Measurements from ENCODE around the gene PNPLA1.

Gene PNPLA1

GRCh38 chr6:36269834-36270705 lies at the start of gene PNPLA1:
PNPLA1 (plus strand) TSS chr6:36270060; CDS start chr6:36270460, 400 bp downstream.
- H3K36me3 Mint-ChIP-seq, result no peaks in the 10 kb centered on the region
- H3K4me3 Mint-ChIP-seq, result no peak within 1 kb of the TSS
- peaks cover 0 to 1% of the 10 kb centered on the region in 2 donors for H3K9me3 Mint-ChIP-seq
- H3K27ac Mint-ChIP-seq, result no peak within 1 kb of the TSS
- H3K4me1 Mint-ChIP-seq, result no peaks in the 10 kb centered on the region
- ATAC-seq (replicated peaks), result no peak
- no peak for DNase-seq
- H3K27me3 Mint-ChIP-seq, result peaks cover 11 to 34% of the 10 kb centered on the region in 2 donors

- no peaks in the 10 kb centered on the region for H3K27me3 Mint-ChIP-seq
- H3K27ac Mint-ChIP-seq, result no peak overlapping the region
- ATAC-seq (replicated peaks) (no peak), DNase-seq (no peak)
- H3K9me3 Mint-ChIP-seq, result no peaks in the 10 kb centered on the region
- peaks cover 29 to 59% of the 10 kb centered on the region in 2 donors for H3K36me3 Mint-ChIP-seq
- H3K4me3 Mint-ChIP-seq, result no peak overlapping the region
- peaks cover 0 to 2% of the 10 kb centered on the region in 2 donors for H3K4me1 Mint-ChIP-seq
Measured at GRCh38 chr6:36220226-36220625, 49.6 kb upstream of the PNPLA1 start.

GRCh38 chr6:36221674-36222073 lies 48.2 kb upstream of the PNPLA1 start:
- H3K4me3 Mint-ChIP-seq, result no peak overlapping the region
- H3K36me3 Mint-ChIP-seq, result peaks cover 25 to 55% of the 10 kb centered on the region in 2 donors
- no peaks in the 10 kb centered on the region for H3K9me3 Mint-ChIP-seq

GRCh38 chr6:36222924-36223323 lies 46.9 kb upstream of the PNPLA1 start:
- Mint-ChIP-seq H3K36me3 (peaks cover 24 to 46% of the 10 kb centered on the region in 2 donors), H3K4me1 (no peaks in the 10 kb centered on the region), H3K27ac (no peak overlapping the region), H3K9me3 (no peaks in the 10 kb centered on the region), H3K4me3 (no peak overlapping the region), H3K27me3 (no peaks in the 10 kb centered on the region)
- ATAC-seq (replicated peaks), result no peak
- DNase-seq, result no peak

More at GRCh38 chr6:36221674-36222073, 48.2 kb upstream of the PNPLA1 start:
- ATAC-seq (replicated peaks), result no peak
- no peak for DNase-seq
- H3K27ac Mint-ChIP-seq, result no peak overlapping the region
- no peaks in the 10 kb centered on the region for H3K4me1 Mint-ChIP-seq
- no peaks in the 10 kb centered on the region for H3K27me3 Mint-ChIP-seq

GRCh38 chr6:36223706-36224105 lies 46.2 kb upstream of the PNPLA1 start:
- H3K9me3 Mint-ChIP-seq, result no peaks in the 10 kb centered on the region
- DNase-seq (no peak), ATAC-seq (replicated peaks) (no peak)
- H3K4me3 Mint-ChIP-seq, result no peak overlapping the region
- peaks cover 0 to 2% of the 10 kb centered on the region in 2 donors for H3K4me1 Mint-ChIP-seq
- H3K27ac Mint-ChIP-seq, result no peak overlapping the region
- H3K36me3 Mint-ChIP-seq, result peaks cover 30 to 42% of the 10 kb centered on the region in 2 donors
- no peaks in the 10 kb centered on the region for H3K27me3 Mint-ChIP-seq

GRCh38 chr6:36224918-36225461 lies 44.9 kb upstream of the PNPLA1 start:
- peaks cover 33 to 40% of the 10 kb centered on the region in 2 donors for H3K36me3 Mint-ChIP-seq
- ATAC-seq (replicated peaks) (no peak), DNase-seq (no peak)
- H3K9me3 Mint-ChIP-seq, result no peaks in the 10 kb centered on the region
- no peaks in the 10 kb centered on the region for H3K27me3 Mint-ChIP-seq
- no peak overlapping the region for H3K4me3 Mint-ChIP-seq
- peaks cover 0 to 2% of the 10 kb centered on the region in 2 donors for H3K4me1 Mint-ChIP-seq
- no peak overlapping the region for H3K27ac Mint-ChIP-seq

GRCh38 chr6:36226438-36227047 lies 43.3 kb upstream of the PNPLA1 start:
- Mint-ChIP-seq H3K27ac (no peak overlapping the region), H3K36me3 (peaks cover 46 to 48% of the 10 kb centered on the region in 2 donors), H3K4me1 (peaks cover 0 to 2% of the 10 kb centered on the region in 2 donors), H3K4me3 (no peak overlapping the region), H3K9me3 (no peaks in the 10 kb centered on the region), H3K27me3 (no peaks in the 10 kb centered on the region)
- DNase-seq, result no peak
- ATAC-seq (replicated peaks), result no peak

GRCh38 chr6:36227379-36228228 lies 42.3 kb upstream of the PNPLA1 start:
- Mint-ChIP-seq H3K9me3 (no peaks in the 10 kb centered on the region), H3K4me3 (no peak overlapping the region), H3K36me3 (peaks cover 46 to 51% of the 10 kb centered on the region in 2 donors), H3K27ac (no peak overlapping the region), H3K4me1 (peaks cover 0 to 2% of the 10 kb centered on the region in 2 donors), H3K27me3 (no peaks in the 10 kb centered on the region)
- no peak for DNase-seq
- ATAC-seq (replicated peaks), result no peak

GRCh38 chr6:36229223-36229622 lies 40.6 kb upstream of the PNPLA1 start:
- Mint-ChIP-seq H3K27me3 (no peaks in the 10 kb centered on the region), H3K9me3 (no peaks in the 10 kb centered on the region), H3K4me1 (peaks cover 0 to 2% of the 10 kb centered on the region in 2 donors), H3K27ac (no peak overlapping the region), H3K36me3 (peaks cover 46 to 51% of the 10 kb centered on the region in 2 donors), H3K4me3 (no peak overlapping the region)
- DNase-seq, result no peak
- no peak for ATAC-seq (replicated peaks)

GRCh38 chr6:36230371-36230770 lies 39.5 kb upstream of the PNPLA1 start:
- DNase-seq, result no peak
- Mint-ChIP-seq H3K4me3 (no peak overlapping the region), H3K36me3 (peaks cover 38 to 50% of the 10 kb centered on the region in 2 donors), H3K4me1 (peaks cover 2% of the 10 kb centered on the region in 2 donors), H3K9me3 (no peaks in the 10 kb centered on the region), H3K27me3 (no peaks in the 10 kb centered on the region), H3K27ac (no peak overlapping the region)
- ATAC-seq (replicated peaks), result no peak

- peaks cover 2 to 10% of the 10 kb centered on the region in 2 donors for H3K4me1 Mint-ChIP-seq
- H3K27ac Mint-ChIP-seq, result no peak overlapping the region
- H3K4me3 Mint-ChIP-seq, result no peak overlapping the region
- DNase-seq (no peak), ATAC-seq (replicated peaks) (no peak)
- H3K9me3 Mint-ChIP-seq, result no peaks in the 10 kb centered on the region
- no peaks in the 10 kb centered on the region for H3K27me3 Mint-ChIP-seq
- H3K36me3 Mint-ChIP-seq, result peaks cover 35 to 51% of the 10 kb centered on the region in 2 donors
Measured at GRCh38 chr6:36232172-36232571, 37.7 kb upstream of the PNPLA1 start.

- no peaks in the 10 kb centered on the region for H3K27me3 Mint-ChIP-seq
- ATAC-seq (replicated peaks) (peak in 1 of 2 donors; percentile 36), DNase-seq (no peak)
- no peak overlapping the region for H3K27ac Mint-ChIP-seq
- H3K4me1 Mint-ChIP-seq, result peaks cover 0 to 14% of the 10 kb centered on the region in 2 donors
- peaks cover 22 to 42% of the 10 kb centered on the region in 2 donors for H3K36me3 Mint-ChIP-seq
- no peaks in the 10 kb centered on the region for H3K9me3 Mint-ChIP-seq
- peak overlapping the region in 1 of 2 donors; percentile 2 for H3K4me3 Mint-ChIP-seq
Measured at GRCh38 chr6:36235309-36235708, 34.6 kb upstream of the PNPLA1 start.

- no peak for DNase-seq
- no peak overlapping the region for H3K4me3 Mint-ChIP-seq
- peaks cover 0 to 14% of the 10 kb centered on the region in 2 donors for H3K4me1 Mint-ChIP-seq
- peak overlapping the region; percentile 39 for H3K27ac Mint-ChIP-seq
- no peaks in the 10 kb centered on the region for H3K27me3 Mint-ChIP-seq
- no peaks in the 10 kb centered on the region for H3K9me3 Mint-ChIP-seq
- peaks cover 17 to 36% of the 10 kb centered on the region in 2 donors for H3K36me3 Mint-ChIP-seq
- no peak for ATAC-seq (replicated peaks)
Measured at GRCh38 chr6:36235862-36236261, 34.0 kb upstream of the PNPLA1 start.

- ATAC-seq (replicated peaks), result no peak
- no peaks in the 10 kb centered on the region for H3K27me3 Mint-ChIP-seq
- peaks cover 0 to 2% of the 10 kb centered on the region in 2 donors for H3K9me3 Mint-ChIP-seq
- no peak for DNase-seq
- peaks cover 8 to 10% of the 10 kb centered on the region in 2 donors for H3K36me3 Mint-ChIP-seq
- H3K4me1 Mint-ChIP-seq, result peaks cover 21 to 52% of the 10 kb centered on the region in 2 donors
- H3K4me3 Mint-ChIP-seq, result no peak overlapping the region
- H3K27ac Mint-ChIP-seq, result no peak overlapping the region
Measured at GRCh38 chr6:36239774-36240173, 30.1 kb upstream of the PNPLA1 start.

All from stimulated activated naive B cell treated with anti-CD40 and anti-IgM and Interleukin-4, amounts not matched to agents 10 μg/mL and 1 μg/mL and 100 μg/mL, for 72 hours (primary cell).